Upper lobe of right lung (tissue), 1 donor: ENCODE measurements around the gene JARID2. TPM values are rescaled to one million over a fixed set of nuclear protein-coding genes. Genes with fewer than 3 reads are reported as not detected.
A peak's percentile ranks its signal among the peaks of the same experiment; 100 is the strongest.

ENCODE experiments used
- ATAC-seq: fragments of 200-7000 bp; cut with Tn5 transposase; one replicate; pipeline ENCODE4 v1.9.1; 2020; ENCODE audit warnings: mild to moderate bottlenecking, moderate library complexity
- DNase-seq: peaks from one replicate; pipeline ENCODE4 v3.0.0-alpha.2; 2020
- H3K27ac ChIP-seq: fragments of 200-600 bp; one replicate; pipeline ENCODE4 v1.8.0; 2022
- H3K27me3 ChIP-seq: fragments of 200-600 bp; one replicate; pipeline ENCODE4 v1.8.0; 2022; ENCODE audit warnings: mild to moderate bottlenecking
- H3K36me3 ChIP-seq: fragments of 200-600 bp; one replicate; pipeline ENCODE4 v1.8.0; 2022
- H3K4me1 ChIP-seq: fragments of 200-600 bp; one replicate; pipeline ENCODE4 v1.8.0; 2022
- H3K4me3 ChIP-seq: fragments of 200-600 bp; one replicate; pipeline ENCODE4 v1.8.0; 2022; ENCODE audit warnings: mild to moderate bottlenecking
- H3K9me3 ChIP-seq: fragments of 200-600 bp; one replicate; pipeline ENCODE4 v1.8.0; 2022
- intact Hi-C: fragments of 100-400 bp; cut with DNase I; formaldehyde crosslinking; loops from one replicate; pipeline ENCODE4 v1.11.0; 2022
- total RNA-seq: library from RNA; stranded (reverse); fragmentation: NEBNext Ultra II Directional; extraction: Animal tissue kit (Norgen Biotek cat#: 25700); gene quantifications from one replicate; pipeline ENCODE4 v1.2.1, GENCODE V29; 2021
- TF ChIP-seq, protein P1 (sequence below): fragments of 200-600 bp; IDR thresholded peaks from one replicate; pipeline ENCODE4 v1.8.0; 2022; ENCODE audit warnings: antibody characterized with exemption
- donor health status: DM: no; HTN: yes; CAD: no; lungs with severe emphysema.

The JARID2 gene
- total RNA-seq, 1 donor from 2014 or later, result 15.1 TPM

DNA sequence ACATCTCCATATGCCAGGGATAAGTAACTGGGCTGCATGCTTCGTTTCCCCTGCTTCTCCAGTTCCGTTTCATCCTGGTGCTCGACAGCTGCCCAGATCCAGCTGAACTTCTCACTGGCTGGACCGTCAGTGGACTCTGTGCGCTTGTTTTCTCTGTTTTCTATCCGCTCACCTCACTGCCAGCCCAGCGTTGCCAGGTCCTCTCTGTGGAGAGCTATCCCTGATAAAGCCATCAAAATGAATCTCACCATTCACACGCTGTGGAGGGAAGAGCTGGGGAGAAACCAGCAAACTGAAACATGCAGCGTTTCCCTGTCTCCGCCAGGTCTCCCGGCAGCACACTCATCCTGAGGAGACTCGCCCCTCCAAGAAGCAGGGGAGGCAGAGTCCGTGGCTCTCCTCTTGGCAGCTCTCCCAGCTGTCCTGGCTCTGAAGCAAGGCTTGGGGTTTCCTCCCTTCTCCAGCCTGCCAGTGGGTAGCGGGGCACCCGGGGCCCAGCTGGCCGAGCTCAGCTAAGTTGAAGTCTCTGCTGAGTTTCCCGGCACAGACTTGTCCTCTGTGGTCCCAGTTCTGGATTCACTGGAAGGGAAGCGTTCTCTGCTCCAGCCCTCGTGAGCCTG, 256.1 kb downstream of the JARID2 start:
- TF ChIP-seq, protein P1, sequence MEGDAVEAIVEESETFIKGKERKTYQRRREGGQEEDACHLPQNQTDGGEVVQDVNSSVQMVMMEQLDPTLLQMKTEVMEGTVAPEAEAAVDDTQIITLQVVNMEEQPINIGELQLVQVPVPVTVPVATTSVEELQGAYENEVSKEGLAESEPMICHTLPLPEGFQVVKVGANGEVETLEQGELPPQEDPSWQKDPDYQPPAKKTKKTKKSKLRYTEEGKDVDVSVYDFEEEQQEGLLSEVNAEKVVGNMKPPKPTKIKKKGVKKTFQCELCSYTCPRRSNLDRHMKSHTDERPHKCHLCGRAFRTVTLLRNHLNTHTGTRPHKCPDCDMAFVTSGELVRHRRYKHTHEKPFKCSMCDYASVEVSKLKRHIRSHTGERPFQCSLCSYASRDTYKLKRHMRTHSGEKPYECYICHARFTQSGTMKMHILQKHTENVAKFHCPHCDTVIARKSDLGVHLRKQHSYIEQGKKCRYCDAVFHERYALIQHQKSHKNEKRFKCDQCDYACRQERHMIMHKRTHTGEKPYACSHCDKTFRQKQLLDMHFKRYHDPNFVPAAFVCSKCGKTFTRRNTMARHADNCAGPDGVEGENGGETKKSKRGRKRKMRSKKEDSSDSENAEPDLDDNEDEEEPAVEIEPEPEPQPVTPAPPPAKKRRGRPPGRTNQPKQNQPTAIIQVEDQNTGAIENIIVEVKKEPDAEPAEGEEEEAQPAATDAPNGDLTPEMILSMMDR, result no peak
- Histone ChIP-seq H3K27ac (no peak overlapping the region), H3K36me3 (peaks cover 21% of the 10 kb centered on the region), H3K9me3 (no peaks in the 10 kb centered on the region), H3K4me1 (peaks cover 10% of the 10 kb centered on the region), H3K27me3 (no peaks in the 10 kb centered on the region), H3K4me3 (no peak overlapping the region)
- no peak for ATAC-seq
- DNase-seq, result peak; percentile 64
- intact Hi-C loops, result no loop called here

DNA sequence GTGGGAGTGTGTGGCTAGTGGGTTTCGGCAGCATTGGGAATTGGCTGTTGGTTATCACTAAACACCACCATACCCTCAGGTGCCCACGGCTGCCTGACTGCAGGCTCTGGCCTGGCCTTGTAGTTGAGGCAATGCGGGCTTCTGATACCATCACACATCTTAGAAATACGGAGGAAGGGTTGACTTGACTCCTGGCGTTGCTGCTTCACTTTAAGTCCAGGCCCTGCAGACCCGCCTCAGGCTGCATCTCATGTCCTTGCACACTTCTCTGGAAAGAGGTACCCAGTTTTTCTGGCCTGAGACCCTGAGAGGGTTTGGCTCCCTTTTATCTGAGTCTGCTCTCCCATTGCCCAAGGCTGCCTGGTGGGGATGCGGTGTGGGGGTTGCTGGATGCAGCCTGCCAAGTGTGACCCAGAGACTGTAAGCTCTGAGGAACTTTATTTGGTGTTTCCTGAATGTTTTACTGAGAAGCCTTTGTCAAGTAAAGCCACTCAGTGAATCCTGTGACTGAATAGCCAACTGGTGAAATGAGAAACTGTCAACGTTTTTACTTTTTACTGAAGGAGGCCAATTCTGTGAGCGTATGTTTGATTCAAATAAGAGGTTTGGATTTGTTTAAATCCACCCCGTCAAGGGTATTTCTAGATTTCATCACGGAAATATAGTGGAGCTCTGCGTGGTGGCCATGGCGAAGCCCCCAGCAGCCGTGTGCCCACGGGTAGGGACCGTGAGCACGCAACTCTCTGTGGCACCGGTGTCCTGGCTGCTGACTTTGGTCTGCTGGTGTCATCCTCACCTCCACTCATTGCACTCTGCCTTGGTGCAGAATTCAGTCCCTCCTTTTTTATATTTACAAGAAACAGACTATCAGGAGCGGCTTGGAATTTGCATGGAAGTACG, 256.8 kb downstream of the JARID2 start:
- Histone ChIP-seq H3K4me3 (no peak overlapping the region), H3K36me3 (peaks cover 22% of the 10 kb centered on the region), H3K27me3 (no peaks in the 10 kb centered on the region), H3K4me1 (peaks cover 10% of the 10 kb centered on the region), H3K9me3 (no peaks in the 10 kb centered on the region), H3K27ac (no peak overlapping the region)
- DNase-seq (peak; percentile 34), ATAC-seq (no peak)
- TF ChIP-seq, protein P1, result no peak
- intact Hi-C loops, result no loop called here

DNA sequence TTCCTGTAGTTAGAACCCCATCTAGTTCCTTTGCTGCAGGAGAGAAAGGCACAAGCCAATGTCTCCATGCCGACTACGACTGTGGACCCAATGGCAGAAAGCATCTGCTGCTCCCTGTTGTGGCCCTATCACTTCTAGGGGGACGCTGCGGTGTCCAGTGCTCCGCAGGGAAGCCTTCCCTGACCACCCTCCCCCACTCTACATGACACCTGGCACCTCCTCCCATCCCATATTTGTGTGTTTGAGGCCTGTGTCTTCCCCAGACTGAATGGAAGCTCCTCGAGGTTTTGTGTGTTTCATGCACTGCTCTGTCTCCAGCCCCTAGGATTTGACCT, 257.4 kb downstream of the JARID2 start:
- TF ChIP-seq, protein P1, result no peak
- no peak for DNase-seq
- peaks cover 10% of the 10 kb centered on the region for H3K4me1 ChIP-seq
- ATAC-seq, result no peak
- no peaks in the 10 kb centered on the region for H3K27me3 ChIP-seq
- H3K36me3 ChIP-seq, result peaks cover 24% of the 10 kb centered on the region
- no peak overlapping the region for H3K4me3 ChIP-seq
- no peaks in the 10 kb centered on the region for H3K9me3 ChIP-seq
- intact Hi-C loops, result no loop called here
- H3K27ac ChIP-seq, result no peak overlapping the region

DNA sequence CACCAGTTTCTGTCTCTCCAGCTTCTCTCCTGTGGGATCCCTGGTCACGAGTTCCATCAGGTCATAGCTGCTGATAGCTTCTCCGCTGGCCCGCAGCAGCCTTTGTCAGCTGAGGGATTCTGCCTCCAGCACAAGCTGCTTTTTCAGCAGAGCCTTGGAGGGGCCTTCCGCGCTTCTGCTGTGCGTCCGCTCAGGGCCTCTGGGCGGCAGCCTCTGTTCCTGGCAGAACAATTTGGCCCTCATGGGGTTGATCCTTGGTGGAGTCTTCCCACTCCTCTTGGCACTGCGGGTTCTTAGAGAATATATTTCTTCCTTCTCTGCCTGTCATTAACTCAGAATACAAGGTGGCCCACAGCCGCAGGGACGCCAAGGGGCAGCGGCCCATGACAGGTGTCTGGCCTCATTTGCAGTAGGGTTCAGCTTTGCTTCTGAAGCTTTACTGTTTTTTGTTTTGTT, 258.2 kb downstream of the JARID2 start:
- ATAC-seq, result peak; percentile 8
- DNase-seq, result peak; percentile 64
- Histone ChIP-seq H3K4me3 (peak overlapping the region; percentile 12), H3K27ac (peak overlapping the region; percentile 58), H3K9me3 (no peaks in the 10 kb centered on the region), H3K4me1 (peaks cover 10% of the 10 kb centered on the region), H3K27me3 (no peaks in the 10 kb centered on the region), H3K36me3 (peaks cover 28% of the 10 kb centered on the region)
- TF ChIP-seq, protein P1, result no peak
- intact Hi-C loops, result no loop called here

DNA sequence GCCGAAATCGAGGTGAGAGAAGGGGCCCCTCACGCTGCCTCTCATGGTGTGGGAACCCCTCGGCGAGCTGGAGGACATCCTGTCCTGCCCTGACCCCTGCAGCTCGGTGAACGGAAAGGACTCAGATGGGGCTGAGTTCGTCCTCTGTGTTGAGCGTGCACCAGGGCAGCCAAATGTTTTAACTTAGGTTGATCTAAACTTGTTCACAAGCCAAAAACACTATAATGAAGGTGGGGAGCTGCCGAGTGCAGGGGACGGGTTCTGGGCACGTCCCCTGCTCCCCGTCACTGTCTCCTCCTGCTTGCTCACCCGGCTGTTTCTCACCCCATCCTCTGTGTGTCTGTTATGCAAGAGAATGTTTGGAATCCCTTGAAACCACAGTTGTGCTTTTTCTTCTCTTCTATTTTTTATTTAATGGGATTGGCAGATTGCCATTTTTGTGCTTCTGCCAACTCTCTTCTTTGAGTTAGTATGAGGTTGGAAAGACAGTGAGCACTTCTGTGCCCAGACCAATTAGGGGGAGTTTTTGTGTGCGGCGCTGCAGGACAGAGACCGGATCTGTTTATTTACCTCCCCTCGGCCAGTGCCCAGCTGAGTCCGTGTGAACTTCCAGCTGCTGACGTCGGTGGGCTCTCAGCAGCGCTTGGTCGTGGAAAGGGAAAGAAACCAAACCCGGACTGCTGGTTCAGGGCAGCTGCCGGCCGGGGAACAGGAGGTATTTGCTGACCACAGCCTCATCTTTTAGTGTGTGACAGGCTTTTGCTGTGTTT, 258.9 kb downstream of the JARID2 start:
- Histone ChIP-seq H3K9me3 (no peaks in the 10 kb centered on the region), H3K36me3 (peaks cover 28% of the 10 kb centered on the region), H3K27me3 (no peaks in the 10 kb centered on the region), H3K4me1 (peaks cover 10% of the 10 kb centered on the region), H3K27ac (peak overlapping the region; percentile 58), H3K4me3 (peak overlapping the region; percentile 12)
- intact Hi-C loops, result no loop called here
- DNase-seq, result peak; percentile 70
- peak; percentile 57 for ATAC-seq
- TF ChIP-seq, protein P1, result no peak
